SK-N-MC (cell line): Measurements from ENCODE around the gene WDR88.

Experiments
- DNase-seq: peaks from one replicate; pipeline ENCODE4 v3.0.0-alpha.2; 2011; ENCODE audit warnings: low read depth, low spot score
- H3K27ac ChIP-seq: fragments of 200-600 bp; sonication (generic); 2 replicates; pipeline ENCODE4 v1.5.1; 2016; ENCODE audit warnings: mixed run types
- H3K36me3 ChIP-seq: fragments of 200-600 bp; sonication (generic); 2 replicates; pipeline ENCODE4 v1.6.1; 2017; ENCODE audit warnings: antibody characterized with exemption, low read length, mixed read lengths; ENCODE audit not compliant: insufficient read depth
- H3K4me3 ChIP-seq: fragments of 200-600 bp; sonication (generic); 2 replicates; pipeline ENCODE4 v1.5.1; 2016
- H3K9ac ChIP-seq: fragments of 200-600 bp; sonication (generic); 2 replicates; pipeline ENCODE4 v1.8.0; 2017; ENCODE audit warnings: mixed run types, mixed read lengths; ENCODE audit not compliant: insufficient read length
- H3K9me3 ChIP-seq: fragments of 200-600 bp; sonication (generic); 2 replicates; pipeline ENCODE4 v1.6.1; 2017; ENCODE audit warnings: low read depth, mild to moderate bottlenecking, antibody characterized with exemption, low read length, moderate library complexity, mixed read lengths
- EZH2 ChIP-seq: fragments of 200-600 bp; sonication (generic); IDR thresholded peaks from one replicate; pipeline ENCODE4 v1.6.1; 2017; ENCODE audit warnings: antibody characterized with exemption
- FOXP2 ChIP-seq: optimal IDR thresholded peaks from 2 replicates; pipeline ENCODE3; 2011; ENCODE audit warnings: mild to moderate bottlenecking, moderate library complexity; ENCODE audit not compliant: insufficient read depth; ENCODE audit errors: extremely low read length, control extremely low read depth
- POLR2AphosphoS5 ChIP-seq: IDR thresholded peaks from 2 replicates; pipeline ENCODE4 v1.6.1; 2012; ENCODE audit warnings: mild to moderate bottlenecking, low read depth, low read length, borderline replicate concordance

WDR88 gene

GRCh38 chr19:33132021-33132420, at the start of gene WDR88:
Gene WDR88, plus strand, starts transcription at chr19:33132114. Its CDS starts 56 bp downstream, at chr19:33132170.
- H3K36me3 ChIP-seq: peaks cover 7% of the 10 kb centered on the region; the same call in 1 of the 2 replicates
- no peak within 1 kb of the TSS for H3K9ac ChIP-seq
- TF ChIP-seq EZH2: no peak
- no peak for TF ChIP-seq FOXP2
- no peak for TF ChIP-seq POLR2AphosphoS5
- no peak within 1 kb of the TSS for H3K27ac ChIP-seq
- DNase-seq: no peak
- H3K9me3 ChIP-seq: no peaks in the 10 kb centered on the region
- no peak within 1 kb of the TSS for H3K4me3 ChIP-seq

GRCh38 chr19:33085570-33086128, 46.3 kb upstream of the WDR88 start:
- no peak for DNase-seq
- TF ChIP-seq POLR2AphosphoS5 (no peak), EZH2 (no peak), FOXP2 (no peak)
- H3K27ac ChIP-seq: no peak overlapping the region
- H3K9ac ChIP-seq: no peak overlapping the region
- H3K4me3 ChIP-seq: no peak overlapping the region
- peaks cover 20% of the 10 kb centered on the region for H3K36me3 ChIP-seq
- H3K9me3 ChIP-seq: no peaks in the 10 kb centered on the region

GRCh38 chr19:33086955-33087354, 45.0 kb upstream of the WDR88 start:
- H3K9ac ChIP-seq: no peak overlapping the region
- no peak overlapping the region for H3K27ac ChIP-seq
- peaks cover 22% of the 10 kb centered on the region for H3K36me3 ChIP-seq
- TF ChIP-seq POLR2AphosphoS5 (no peak), EZH2 (no peak), FOXP2 (no peak)
- no peaks in the 10 kb centered on the region for H3K9me3 ChIP-seq
- no peak for DNase-seq
- no peak overlapping the region for H3K4me3 ChIP-seq

- peaks cover 36% of the 10 kb centered on the region for H3K36me3 ChIP-seq
- H3K4me3 ChIP-seq: no peak overlapping the region
- H3K9me3 ChIP-seq: no peaks in the 10 kb centered on the region
Measured at GRCh38 chr19:33089010-33089409, 42.9 kb upstream of the WDR88 start.

GRCh38 chr19:33090179-33090578, 41.7 kb upstream of the WDR88 start:
- TF ChIP-seq POLR2AphosphoS5 (no peak), FOXP2 (no peak), EZH2 (no peak)
- DNase-seq: no peak
- Histone ChIP-seq H3K9me3 (no peaks in the 10 kb centered on the region), H3K4me3 (no peak overlapping the region), H3K27ac (no peak overlapping the region), H3K9ac (no peak overlapping the region), H3K36me3 (peaks cover 45% of the 10 kb centered on the region)

More at GRCh38 chr19:33089010-33089409, 42.9 kb upstream of the WDR88 start:
- no peak for DNase-seq
- Histone ChIP-seq H3K9ac (no peak overlapping the region), H3K27ac (no peak overlapping the region)
- TF ChIP-seq POLR2AphosphoS5 (no peak), EZH2 (no peak), FOXP2 (no peak)

GRCh38 chr19:33093420-33094210, 38.3 kb upstream of the WDR88 start:
- peaks cover 67% of the 10 kb centered on the region for H3K36me3 ChIP-seq
- no peak overlapping the region for H3K27ac ChIP-seq
- no peak for DNase-seq
- no peak for TF ChIP-seq EZH2
- no peak for TF ChIP-seq FOXP2
- TF ChIP-seq POLR2AphosphoS5: no peak
- no peak overlapping the region for H3K9ac ChIP-seq
- H3K4me3 ChIP-seq: no peak overlapping the region
- no peaks in the 10 kb centered on the region for H3K9me3 ChIP-seq

GRCh38 chr19:33094436-33095067, 37.4 kb upstream of the WDR88 start:
- no peak for TF ChIP-seq POLR2AphosphoS5
- H3K27ac ChIP-seq: no peak overlapping the region

GRCh38 chr19:33096005-33096404, 35.9 kb upstream of the WDR88 start:
- no peak overlapping the region for H3K9ac ChIP-seq
- H3K36me3 ChIP-seq: peaks cover 52% of the 10 kb centered on the region
- no peaks in the 10 kb centered on the region for H3K9me3 ChIP-seq
- TF ChIP-seq POLR2AphosphoS5 (no peak), EZH2 (no peak), FOXP2 (no peak)
- DNase-seq: no peak
- no peak overlapping the region for H3K27ac ChIP-seq
- no peak overlapping the region for H3K4me3 ChIP-seq

More at GRCh38 chr19:33094436-33095067, 37.4 kb upstream of the WDR88 start:
- Histone ChIP-seq H3K9ac (no peak overlapping the region), H3K36me3 (peaks cover 59% of the 10 kb centered on the region), H3K9me3 (no peaks in the 10 kb centered on the region), H3K4me3 (no peak overlapping the region)
- no peak for DNase-seq

GRCh38 chr19:33098055-33098534, 33.8 kb upstream of the WDR88 start:
- peaks cover 59% of the 10 kb centered on the region for H3K36me3 ChIP-seq
- H3K27ac ChIP-seq: no peak overlapping the region
- TF ChIP-seq EZH2 (no peak), FOXP2 (no peak), POLR2AphosphoS5 (no peak)

More at GRCh38 chr19:33098055-33098534, 33.8 kb upstream of the WDR88 start:
- Histone ChIP-seq H3K4me3 (no peak overlapping the region), H3K9ac (no peak overlapping the region), H3K9me3 (no peaks in the 10 kb centered on the region)
- no peak for DNase-seq
